Measurements from ENCODE around the gene TRIM16. TPM values are rescaled to one million over a fixed set of nuclear protein-coding genes. Genes with fewer than 3 reads are reported as not detected.
"Not testable (repeated sequence)": the region's sequence is repeated elsewhere in the genome, so short reads cannot be mapped to it uniquely, and the experiment has no call there.

Gene TRIM16
- total RNA-seq, 1 experiment from 2014 or later = 243 TPM

DNA sequence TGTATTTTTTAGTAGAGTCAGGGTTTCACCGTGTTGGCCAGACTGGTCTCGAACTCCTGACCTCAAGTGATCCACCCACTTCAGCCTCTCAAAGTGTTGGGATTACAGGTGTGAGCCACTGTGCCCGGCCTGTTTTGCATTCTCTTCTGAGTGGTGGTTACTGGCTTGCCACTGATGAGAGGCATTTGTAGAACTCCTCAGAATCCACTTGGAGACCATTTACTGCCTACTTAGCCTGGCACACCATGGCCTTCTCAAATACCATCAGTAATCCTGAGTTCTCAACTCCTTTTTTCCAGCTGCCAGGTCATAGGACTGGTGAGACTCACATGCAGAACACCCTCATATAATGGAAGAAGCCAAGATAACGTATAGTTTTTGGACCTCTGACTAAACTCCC is 42.1 kb downstream of the TRIM16 start:
- intact Hi-C loops (cut with micrococcal nuclease; ENCODE audit: unreplicated experiment); H2AFZ ChIP-seq; H3K36me3 ChIP-seq (ENCODE audit: low read depth); CTCF ChIA-PET; BruUV-seq (replicated peaks); H4K20me1 ChIP-seq (ENCODE audit: insufficient read depth); H3K9me3 ChIP-seq (ENCODE audit: insufficient read depth, low read depth); H3K27me3 ChIP-seq (ENCODE audit: insufficient read depth, low read depth); DNase-seq; POLR2A ChIA-PET (ENCODE audit: unreplicated experiment); H3K9me2 ChIP-seq (ENCODE audit: insufficient read depth): not testable (repeated sequence)
- peak overlapping the region; percentile 46; the same call in 1 of the 2 replicates for H3K4me3 ChIP-seq
- peak overlapping the region; percentile 83 for H3K27ac ChIP-seq
- H3K4me1 ChIP-seq (replicated peaks; ENCODE audit: insufficient read depth) = peaks cover 43% of the 10 kb centered on the region
- H3K4me2 ChIP-seq = peak overlapping the region; percentile 69
- H3K79me2 ChIP-seq (ENCODE audit: low read depth) = peaks cover 44% of the 10 kb centered on the region
- peaks cover 26% of the 10 kb centered on the region for H3F3A ChIP-seq (ENCODE audit: insufficient read depth, low read depth)

GRCh38 chr17:15630930-15631453 is 53.1 kb downstream of the TRIM16 start:
- H3K27me3 ChIP-seq (ENCODE audit: insufficient read depth, low read depth); BruUV-seq (replicated peaks); H3K9me2 ChIP-seq (ENCODE audit: insufficient read depth); DNase-seq; H2AFZ ChIP-seq; H3K4me3 ChIP-seq; H4K20me1 ChIP-seq (ENCODE audit: insufficient read depth); H3K4me2 ChIP-seq; intact Hi-C loops (cut with micrococcal nuclease; ENCODE audit: unreplicated experiment); H3K4me1 ChIP-seq (replicated peaks; ENCODE audit: insufficient read depth); CTCF ChIA-PET; H3K36me3 ChIP-seq (ENCODE audit: low read depth); H3K79me2 ChIP-seq (ENCODE audit: low read depth); H3F3A ChIP-seq (ENCODE audit: insufficient read depth, low read depth); H3K9me3 ChIP-seq (ENCODE audit: insufficient read depth, low read depth); H3K27ac ChIP-seq; POLR2A ChIA-PET (ENCODE audit: unreplicated experiment): not testable (repeated sequence)

- H3K27me3 ChIP-seq (ENCODE audit: insufficient read depth, low read depth); H4K20me1 ChIP-seq (ENCODE audit: insufficient read depth); BruUV-seq (replicated peaks); H2AFZ ChIP-seq; intact Hi-C loops (cut with micrococcal nuclease; ENCODE audit: unreplicated experiment); H3K79me2 ChIP-seq (ENCODE audit: low read depth); H3K9me3 ChIP-seq (ENCODE audit: insufficient read depth, low read depth); DNase-seq; H3K4me2 ChIP-seq; CTCF ChIA-PET; H3K4me3 ChIP-seq; POLR2A ChIA-PET (ENCODE audit: unreplicated experiment); H3K27ac ChIP-seq; H3F3A ChIP-seq (ENCODE audit: insufficient read depth, low read depth); H3K4me1 ChIP-seq (replicated peaks; ENCODE audit: insufficient read depth); H3K36me3 ChIP-seq (ENCODE audit: low read depth); H3K9me2 ChIP-seq (ENCODE audit: insufficient read depth): not testable (repeated sequence)
Measured at GRCh38 chr17:15629991-15630390, 54.1 kb downstream of the TRIM16 start.

DNA sequence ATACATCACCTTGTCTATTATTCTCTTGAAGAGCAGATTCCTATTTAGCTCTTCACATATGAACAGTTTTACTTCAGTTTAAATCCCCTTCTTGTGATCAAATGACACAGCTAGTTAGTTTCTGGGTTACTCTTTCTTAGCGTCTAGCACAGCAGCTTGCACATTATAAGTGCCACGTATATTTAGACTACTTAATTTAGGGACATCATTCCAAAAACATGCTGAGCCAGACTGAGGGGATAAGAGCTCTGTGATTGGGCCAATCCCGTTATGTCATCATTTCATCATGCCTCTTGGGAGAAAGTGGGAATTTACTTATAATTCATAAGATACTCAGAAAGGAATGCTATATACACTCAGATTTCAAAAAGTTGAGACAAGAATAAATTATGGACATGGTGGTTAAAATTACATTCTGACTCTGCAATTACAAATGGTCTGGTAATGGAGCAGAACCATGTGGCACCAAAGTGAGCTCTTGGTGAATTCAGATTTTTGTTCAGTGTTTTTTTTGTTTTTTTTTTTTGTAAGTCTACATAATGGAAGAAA is 60.4 kb downstream of the TRIM16 start:
- intact Hi-C loops (cut with micrococcal nuclease; ENCODE audit: unreplicated experiment); H3F3A ChIP-seq (ENCODE audit: insufficient read depth, low read depth); CTCF ChIA-PET; BruUV-seq (replicated peaks); H3K4me1 ChIP-seq (replicated peaks; ENCODE audit: insufficient read depth); H3K4me2 ChIP-seq; H3K4me3 ChIP-seq; POLR2A ChIA-PET (ENCODE audit: unreplicated experiment); H3K79me2 ChIP-seq (ENCODE audit: low read depth); H3K27me3 ChIP-seq (ENCODE audit: insufficient read depth, low read depth); H3K9me2 ChIP-seq (ENCODE audit: insufficient read depth); H3K9me3 ChIP-seq (ENCODE audit: insufficient read depth, low read depth); H4K20me1 ChIP-seq (ENCODE audit: insufficient read depth); H3K36me3 ChIP-seq (ENCODE audit: low read depth); DNase-seq; H3K27ac ChIP-seq; H2AFZ ChIP-seq: not testable (repeated sequence)

DNA sequence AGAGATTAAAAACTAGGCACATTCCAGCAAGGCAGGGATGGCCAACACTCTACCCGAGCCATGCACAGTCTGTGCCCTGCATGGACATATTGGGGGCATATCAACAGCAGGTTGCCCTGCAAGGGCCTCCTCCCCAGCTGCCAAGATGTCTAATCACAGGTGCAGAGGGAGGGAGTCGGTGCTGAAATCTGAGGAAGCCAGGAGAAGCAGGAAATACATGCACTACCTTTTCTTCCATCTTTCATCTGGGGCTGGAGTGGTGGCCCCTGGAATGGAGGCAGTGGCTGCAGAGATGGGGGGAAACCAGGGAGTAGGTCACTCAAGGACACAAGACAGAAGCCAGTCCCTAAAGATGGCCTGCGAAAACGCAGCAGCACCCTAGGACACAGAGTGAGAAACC is 60.9 kb downstream of the TRIM16 start:
- H3K27ac ChIP-seq; intact Hi-C loops (cut with micrococcal nuclease; ENCODE audit: unreplicated experiment): not testable (repeated sequence)

GRCh38 chr17:15622124-15622523 is 62.0 kb downstream of the TRIM16 start:
- H2AFZ ChIP-seq; BruUV-seq (replicated peaks); H4K20me1 ChIP-seq (ENCODE audit: insufficient read depth); intact Hi-C loops (cut with micrococcal nuclease; ENCODE audit: unreplicated experiment); H3K4me1 ChIP-seq (replicated peaks; ENCODE audit: insufficient read depth); H3K27ac ChIP-seq; H3F3A ChIP-seq (ENCODE audit: insufficient read depth, low read depth); H3K9me2 ChIP-seq (ENCODE audit: insufficient read depth); H3K4me3 ChIP-seq; DNase-seq; H3K36me3 ChIP-seq (ENCODE audit: low read depth); H3K79me2 ChIP-seq (ENCODE audit: low read depth); H3K4me2 ChIP-seq; H3K27me3 ChIP-seq (ENCODE audit: insufficient read depth, low read depth); H3K9me3 ChIP-seq (ENCODE audit: insufficient read depth, low read depth): not testable (repeated sequence)
- ChIA-PET POLR2A (ENCODE audit: unreplicated experiment) (interaction anchor here (0.7 kb wide), 1 partner anchor 77 kb away, joined by 7 read pairs; no protein-coding TSS in a partner anchor), CTCF (interaction anchor here (0.7 kb wide), 1 partner anchor 358 kb away, joined by 5 read pairs; no protein-coding TSS in a partner anchor)

More for the DNA sequence above, 60.9 kb downstream of the TRIM16 start:
- POLR2A ChIA-PET (ENCODE audit: unreplicated experiment); CTCF ChIA-PET; DNase-seq; H3K4me3 ChIP-seq; H3K4me1 ChIP-seq (replicated peaks; ENCODE audit: insufficient read depth); H3K36me3 ChIP-seq (ENCODE audit: low read depth); H3K27me3 ChIP-seq (ENCODE audit: insufficient read depth, low read depth); H4K20me1 ChIP-seq (ENCODE audit: insufficient read depth); H3K4me2 ChIP-seq; H2AFZ ChIP-seq; H3F3A ChIP-seq (ENCODE audit: insufficient read depth, low read depth); H3K79me2 ChIP-seq (ENCODE audit: low read depth); H3K9me3 ChIP-seq (ENCODE audit: insufficient read depth, low read depth); H3K9me2 ChIP-seq (ENCODE audit: insufficient read depth): not testable (repeated sequence)
- BruUV-seq (replicated peaks) = TSS peak; percentile 0

DNA sequence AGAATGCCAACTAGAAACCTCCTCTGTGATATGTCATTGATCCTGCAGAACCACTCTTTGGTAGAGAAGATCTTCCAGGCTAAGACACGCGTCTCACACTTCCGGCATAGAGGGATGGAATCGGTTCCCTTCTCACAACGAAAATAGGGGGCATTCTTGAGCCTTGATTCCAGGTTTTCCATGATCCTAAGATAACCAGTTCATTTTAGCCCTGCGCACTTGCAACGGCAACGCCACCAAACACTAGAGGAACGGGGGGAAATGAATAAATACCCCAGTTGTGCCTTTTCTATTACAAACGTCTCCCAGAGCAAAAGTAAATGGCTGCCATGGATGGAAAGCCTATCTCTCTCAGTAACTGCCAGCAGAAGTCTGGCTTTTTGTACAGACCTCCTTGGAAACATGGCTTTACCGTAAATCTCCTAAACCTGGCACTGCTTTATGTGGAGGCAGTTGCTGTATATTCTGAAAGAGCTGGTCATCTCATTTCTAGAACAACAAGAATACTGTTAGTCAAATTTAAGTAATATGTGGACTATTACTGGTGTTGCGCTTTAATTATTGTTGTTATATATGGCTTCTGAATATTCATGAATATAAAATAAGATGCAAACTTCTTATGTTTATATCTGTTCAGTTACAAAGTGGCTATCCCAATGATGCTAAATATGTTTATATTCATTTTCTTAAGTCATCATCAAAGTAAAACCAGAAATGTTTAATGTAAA is 64.6 kb downstream of the TRIM16 start, which contains the start of gene FBXW10B:
Gene FBXW10B (minus strand): TSS at position 374 of the 728 bp plus-strand sequence. CDS start 192 bp downstream, at position 182.
- BruUV-seq (replicated peaks); H3K4me2 ChIP-seq; CTCF ChIA-PET; H3K4me1 ChIP-seq (replicated peaks; ENCODE audit: insufficient read depth); H3K36me3 ChIP-seq (ENCODE audit: low read depth); H4K20me1 ChIP-seq (ENCODE audit: insufficient read depth); H3K9me2 ChIP-seq (ENCODE audit: insufficient read depth); POLR2A ChIA-PET (ENCODE audit: unreplicated experiment); H3F3A ChIP-seq (ENCODE audit: insufficient read depth, low read depth); H3K4me3 ChIP-seq; H3K79me2 ChIP-seq (ENCODE audit: low read depth); DNase-seq; H3K27me3 ChIP-seq (ENCODE audit: insufficient read depth, low read depth); intact Hi-C loops (cut with micrococcal nuclease; ENCODE audit: unreplicated experiment); H3K27ac ChIP-seq; H3K9me3 ChIP-seq (ENCODE audit: insufficient read depth, low read depth); H2AFZ ChIP-seq: not testable (repeated sequence)

All from PC-9 (cell line).